Renal pelvis (tissue), 4 donors: Measurements from ENCODE around the gene BCR. TPM values are rescaled to one million over a fixed set of nuclear protein-coding genes. Genes with fewer than 3 reads are reported as not detected.

ENCODE experiments used
- DNase-seq: peaks from one replicate; pipeline ENCODE4 v3.0.0-alpha.2; 2013
- polyA plus RNA-seq, 3 donors: library from polyadenylated mRNA; unstranded; fragments of 120-200 nt; gene quantifications; one replicate each; pipeline ENCODE4 v1.2.1, GENCODE V29; 2013; ENCODE audit not compliant: insufficient read length in 3 of 3

Gene BCR
- polyA plus RNA-seq, 3 donors: 58.7 to 68.9 (median 61.1) TPM

GRCh38 chr22:23146478-23147205 lies 33.7 kb upstream of the BCR start:
- DNase-seq: no peak

DNA sequence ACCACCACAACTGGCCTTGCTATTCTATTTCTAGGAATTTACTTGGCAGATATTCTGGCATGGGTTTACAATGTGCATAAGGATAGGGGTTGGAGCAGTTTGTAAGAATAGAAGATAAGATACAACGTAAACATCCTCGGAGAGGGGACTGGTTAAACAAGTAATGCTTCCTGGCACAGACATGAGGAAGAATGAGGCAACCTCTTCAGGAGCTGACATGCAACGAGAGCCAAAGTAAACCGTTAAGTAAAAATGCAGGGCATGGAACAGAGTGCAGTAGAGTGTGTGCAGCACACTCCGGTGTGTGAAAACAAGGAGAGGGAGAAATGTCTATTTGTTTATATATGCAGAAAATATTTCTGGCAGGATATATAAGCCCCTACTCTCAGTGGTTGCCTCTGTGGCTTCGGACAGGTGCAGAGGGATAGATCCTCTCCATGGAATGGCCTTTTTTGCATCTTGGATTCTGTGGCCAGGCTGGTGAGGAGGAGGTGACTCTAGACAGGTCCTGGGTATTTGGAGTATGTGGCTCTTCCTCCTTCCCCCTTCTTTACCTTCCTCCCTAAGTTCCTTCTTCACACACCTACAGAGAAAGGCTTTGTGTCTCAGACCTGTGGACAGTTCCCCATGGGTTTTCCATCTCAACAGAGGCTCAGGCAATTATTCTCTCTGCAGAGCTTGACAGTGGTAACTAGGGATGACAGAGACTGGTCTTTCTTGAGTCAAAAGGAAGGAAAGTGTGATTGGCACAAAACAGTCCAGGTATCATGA lies 32.5 kb upstream of the BCR start:
- no peak for DNase-seq

GRCh38 chr22:23149743-23150238 lies 30.5 kb upstream of the BCR start:
- no peak for DNase-seq

DNA sequence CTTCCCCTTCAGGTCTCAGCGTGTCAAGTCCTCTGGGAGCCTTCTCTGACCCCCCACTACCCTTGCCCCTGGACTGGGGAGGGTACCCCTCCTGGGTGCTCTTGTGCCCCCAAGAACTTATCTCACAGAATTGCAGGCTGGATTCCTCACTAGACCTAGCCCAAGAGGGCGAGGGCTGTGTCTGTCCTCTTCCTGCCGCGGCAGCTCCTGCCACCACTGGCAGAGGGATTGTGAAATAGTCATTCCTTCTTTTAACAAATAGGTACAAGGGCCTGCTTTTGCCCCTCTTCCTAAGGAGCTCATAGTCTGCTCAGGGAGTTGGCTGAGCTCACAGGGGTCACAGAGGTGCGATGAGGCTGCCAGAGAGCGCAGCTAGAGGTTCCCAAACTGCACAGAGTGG lies 29.5 kb upstream of the BCR start:
- no peak for DNase-seq

- no peak for DNase-seq
These were observed 28.5 kb upstream of the BCR start for GRCh38 chr22:23151827-23152226.

DNA sequence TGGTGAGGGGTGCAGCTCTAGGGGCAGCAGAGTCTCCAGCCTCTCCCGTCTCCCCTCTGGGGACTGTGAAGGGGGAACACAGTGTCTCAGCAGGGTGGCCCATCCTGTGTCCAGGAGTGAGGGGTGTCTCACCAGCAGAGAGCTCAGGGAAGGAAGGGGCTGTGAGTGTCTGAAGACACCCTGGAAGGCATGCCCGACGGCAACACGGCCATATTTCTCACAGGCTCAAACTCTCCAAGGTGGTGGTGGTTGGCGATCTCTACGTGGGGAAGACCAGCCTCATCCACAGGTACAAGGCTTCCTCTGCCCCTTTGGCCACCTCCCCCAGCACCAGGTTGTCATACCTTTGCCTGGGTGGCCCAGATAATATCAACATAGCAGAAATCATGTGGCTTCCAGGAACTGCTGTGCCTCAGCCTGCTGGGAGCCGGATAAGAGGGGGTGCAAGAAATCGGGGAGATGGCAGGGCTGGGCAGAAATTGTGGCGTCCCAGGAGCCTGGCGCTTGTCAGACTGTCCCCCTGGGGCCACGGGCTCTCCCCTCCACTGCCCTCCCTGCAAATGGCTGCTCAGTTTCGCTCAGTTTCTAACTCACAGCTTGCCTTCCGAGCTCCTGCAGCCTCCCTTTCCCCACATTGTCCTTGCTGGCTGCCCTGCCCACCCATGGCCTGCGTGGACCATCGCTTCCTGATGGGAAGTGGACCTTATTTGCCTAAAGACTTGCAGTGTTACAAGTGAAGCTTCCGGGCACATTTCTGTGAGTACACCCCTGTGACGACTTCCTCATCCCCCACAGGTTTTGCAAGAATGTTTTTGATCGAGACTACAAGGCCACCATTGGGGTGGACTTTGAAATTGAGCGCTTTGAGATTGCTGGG lies 27.8 kb upstream of the BCR start:
- no peak for DNase-seq

DNA sequence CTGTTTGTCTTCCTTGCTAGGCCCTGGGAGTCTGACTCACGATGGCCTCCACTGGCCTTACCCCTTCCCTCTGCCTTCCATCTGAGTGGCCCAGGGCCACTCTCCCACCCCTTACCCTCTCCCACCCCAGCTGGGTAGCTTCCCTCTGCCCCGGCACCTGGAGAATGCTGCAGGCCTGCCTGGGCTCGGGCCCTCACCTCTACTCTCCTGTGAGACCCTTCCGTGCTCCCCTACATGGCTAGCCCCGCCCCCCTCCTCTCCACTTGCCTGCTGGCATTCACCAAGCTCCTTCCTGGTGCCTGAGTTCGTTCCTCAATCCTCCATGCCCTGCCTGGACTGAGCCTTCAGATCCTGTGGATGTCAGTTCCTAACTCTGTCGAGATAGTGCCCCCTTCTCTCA lies 26.3 kb upstream of the BCR start:
- no peak for DNase-seq

GRCh38 chr22:23154461-23154860 lies 25.8 kb upstream of the BCR start:
- no peak for DNase-seq

DNA sequence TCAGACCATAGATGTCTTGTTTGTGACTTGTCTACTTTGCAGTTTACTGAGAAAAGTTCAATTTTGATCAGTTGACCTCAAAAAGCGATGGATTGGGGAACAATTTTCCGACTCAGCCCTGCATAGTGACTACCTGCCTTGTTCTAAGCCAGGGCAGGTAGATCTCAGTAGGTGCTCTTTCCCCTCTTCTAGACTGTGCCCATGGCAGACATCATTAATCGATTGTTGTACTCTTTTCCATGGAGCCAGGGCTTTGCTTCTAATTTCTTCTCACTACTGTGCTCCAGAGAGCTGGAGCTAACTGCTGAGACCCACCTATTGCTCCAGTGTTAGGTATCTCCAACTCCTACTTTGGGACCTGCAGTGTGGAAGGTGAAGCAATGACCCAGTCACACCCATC lies 25.2 kb upstream of the BCR start:
- DNase-seq: no peak

DNA sequence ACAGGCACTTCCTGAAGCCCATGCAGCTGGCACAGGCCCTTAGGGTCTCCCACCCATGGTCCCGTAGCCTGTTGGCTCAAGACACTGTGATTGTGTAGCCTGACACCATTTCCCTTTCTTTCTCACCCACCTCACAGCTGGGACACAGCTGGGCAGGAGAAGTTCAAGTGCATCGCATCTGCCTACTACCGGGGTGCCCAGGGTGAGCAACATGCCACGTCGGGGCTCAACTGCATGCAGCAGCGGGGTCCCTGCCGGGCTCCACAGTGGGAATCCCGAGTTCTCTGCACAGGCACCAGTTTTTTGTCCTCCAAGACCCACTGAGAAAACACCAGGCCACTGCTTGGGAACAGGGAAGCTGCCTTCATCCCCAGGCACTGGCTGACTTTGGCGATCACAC lies 24.5 kb upstream of the BCR start:
- DNase-seq: no peak

DNA sequence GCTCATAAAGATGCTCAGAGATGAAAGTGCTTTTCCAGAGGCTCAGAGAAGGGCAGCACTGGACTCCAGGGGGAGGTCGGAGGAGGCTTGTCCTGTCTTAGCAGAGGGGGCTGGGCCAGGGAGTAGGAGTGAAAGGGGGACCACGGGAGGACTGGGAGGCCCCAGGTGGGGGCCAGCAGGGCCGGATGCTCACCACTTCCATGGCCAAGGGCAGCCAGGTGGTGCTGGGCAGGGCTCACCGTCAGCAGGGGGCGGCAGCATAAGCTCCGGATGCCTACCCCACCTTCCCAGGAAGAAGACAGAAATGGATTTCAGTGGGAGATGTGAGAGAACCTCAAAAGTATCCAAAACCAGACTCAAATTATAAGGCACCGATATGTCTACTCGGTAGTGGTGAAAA lies 24.0 kb upstream of the BCR start:
- no peak for DNase-seq

DNA sequence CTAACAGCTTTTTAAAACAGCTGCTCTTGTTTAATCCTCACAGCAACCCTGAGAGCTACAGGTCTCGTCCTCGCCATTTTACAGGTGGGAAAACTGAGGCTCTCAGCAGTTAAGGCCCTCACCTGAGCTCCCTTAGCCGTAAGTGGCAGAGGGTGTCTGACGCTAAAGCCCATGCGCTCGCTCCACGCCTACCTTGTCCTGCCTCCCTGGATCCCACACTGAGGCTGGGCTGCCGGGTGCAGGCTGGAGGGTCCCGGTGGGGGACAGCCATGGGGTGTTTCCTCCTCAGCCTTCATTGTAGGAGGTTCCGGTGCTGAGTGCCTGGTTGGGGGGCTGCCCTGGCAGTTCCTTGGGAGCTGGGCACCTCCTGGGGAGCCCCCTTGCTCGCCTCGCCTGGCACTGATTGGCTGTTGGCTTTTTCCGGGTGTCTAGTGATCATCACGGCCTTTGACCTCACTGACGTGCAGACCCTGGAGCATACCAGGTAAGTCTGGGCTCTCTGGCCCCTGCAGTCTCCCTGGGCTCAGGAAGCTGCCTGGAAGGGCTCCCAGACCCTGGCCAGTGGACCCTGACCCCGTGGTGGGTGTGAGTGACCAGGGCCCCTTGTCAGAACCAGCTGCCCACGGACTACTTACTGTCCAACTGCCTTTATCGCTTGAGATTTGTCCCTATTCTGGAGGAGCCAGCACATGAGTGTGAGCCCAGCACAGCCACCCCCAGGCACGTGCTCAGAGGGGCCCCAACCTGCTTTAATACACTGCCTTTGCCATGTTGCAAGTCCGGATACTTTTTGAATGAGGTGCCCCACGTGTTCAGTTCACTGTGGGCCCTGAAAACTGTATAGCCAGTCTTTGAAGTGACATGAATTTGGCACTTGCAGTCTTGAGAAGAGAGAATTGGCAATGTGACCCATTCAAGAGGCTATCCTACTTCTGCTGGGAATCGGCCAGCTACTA lies 22.5 kb upstream of the BCR start:
- DNase-seq: no peak

DNA sequence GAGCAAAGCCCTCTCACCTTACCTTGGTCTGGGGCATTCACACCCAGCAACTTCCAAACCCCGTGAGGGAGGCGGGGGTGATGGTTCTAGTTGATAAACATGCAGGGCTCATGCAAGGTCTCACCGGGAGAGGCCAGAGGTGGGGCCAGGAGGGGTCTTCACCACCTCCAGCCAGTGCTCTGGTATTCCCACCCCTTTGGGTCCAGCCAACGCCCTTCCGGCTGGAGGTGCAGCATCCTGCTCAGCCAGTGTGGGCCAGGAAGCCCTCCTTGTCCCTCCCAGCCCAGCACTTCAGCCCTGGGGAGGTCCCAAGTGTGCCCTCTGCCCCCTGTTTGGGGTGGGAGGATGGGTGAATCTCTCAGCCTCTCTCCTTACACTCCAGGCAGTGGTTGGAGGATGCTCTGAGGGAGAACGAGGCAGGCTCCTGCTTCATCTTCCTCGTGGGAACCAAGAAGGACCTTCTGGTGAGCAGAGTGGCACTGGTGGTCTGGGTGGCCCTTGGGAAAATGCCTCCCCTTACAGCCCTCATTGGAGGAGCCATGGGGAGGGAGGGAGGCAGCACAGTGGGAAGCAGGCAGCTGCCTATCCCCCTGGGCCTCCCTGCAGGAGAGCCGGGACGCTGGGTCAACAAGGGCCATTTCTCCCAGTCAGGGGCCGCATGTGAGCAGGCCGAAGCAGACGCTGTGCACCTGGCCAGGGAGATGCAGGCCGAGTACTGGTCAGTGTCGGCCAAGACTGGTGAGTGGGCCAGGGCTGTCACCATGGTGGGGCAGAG lies 21.6 kb upstream of the BCR start:
- DNase-seq: no peak

DNA sequence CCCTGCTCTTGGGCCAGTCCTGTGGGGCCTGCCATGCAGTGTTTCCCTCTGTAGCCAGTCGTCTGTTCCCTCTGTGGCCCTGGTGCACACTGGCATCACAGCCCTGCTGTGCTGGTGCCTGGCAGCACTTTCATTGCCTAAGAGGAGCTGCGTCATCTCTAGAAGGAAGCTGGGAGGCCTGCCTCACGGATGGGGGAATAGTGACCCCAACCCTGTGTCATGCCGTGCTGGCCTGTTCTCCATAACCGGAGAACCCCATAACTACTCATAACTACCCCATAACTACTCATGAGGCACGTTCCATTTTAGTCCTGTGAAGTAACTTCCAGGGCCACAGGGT lies 21.0 kb upstream of the BCR start:
- no peak for DNase-seq

DNA sequence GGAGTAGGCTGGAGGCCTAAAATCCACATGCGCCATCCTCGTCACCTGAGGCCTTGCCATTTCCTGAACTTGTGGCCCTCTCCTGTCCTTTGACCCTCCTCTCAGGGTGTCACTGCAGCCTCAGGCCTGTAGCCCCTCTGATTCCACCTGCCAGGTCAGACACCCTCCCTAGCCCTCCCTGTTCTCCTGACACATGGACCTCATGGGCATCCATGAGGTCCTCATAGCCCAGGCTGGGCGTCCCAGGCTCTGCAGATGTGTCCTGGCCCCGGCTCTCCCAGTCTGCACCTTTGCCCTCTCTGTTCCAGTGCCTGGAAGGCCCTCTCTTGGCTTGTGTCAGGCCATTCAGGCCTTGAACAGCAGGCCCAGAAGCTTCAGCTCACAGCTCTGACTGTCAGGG lies 19.3 kb upstream of the BCR start:
- no peak for DNase-seq

GRCh38 chr22:23161574-23161973 lies 18.7 kb upstream of the BCR start:
- no peak for DNase-seq

GRCh38 chr22:23163665-23164064 lies 16.6 kb upstream of the BCR start:
- no peak for DNase-seq

DNA sequence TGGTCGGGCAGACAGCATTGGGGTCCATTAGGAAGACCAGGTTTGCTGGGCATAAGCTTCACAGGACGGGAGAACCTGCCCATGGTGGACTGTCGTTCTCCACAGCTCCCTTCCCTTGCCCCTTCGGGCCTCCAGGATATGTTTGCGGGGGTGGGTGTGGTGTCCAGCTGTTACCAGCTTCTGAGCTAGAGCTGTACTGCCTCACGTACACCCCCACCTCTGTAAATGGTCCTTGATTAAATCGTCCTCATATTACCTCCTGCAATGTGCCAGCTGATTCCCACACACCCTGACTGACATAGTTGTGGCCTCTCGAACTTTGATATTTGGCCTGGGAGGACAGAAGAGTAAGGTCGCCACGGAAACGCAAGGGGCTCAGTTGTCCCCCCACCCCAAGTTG lies 16.2 kb upstream of the BCR start:
- DNase-seq: no peak

GRCh38 chr22:23166042-23166831 lies 14.1 kb upstream of the BCR start:
- no peak for DNase-seq
